IPS DF 4.7 (cell line): ENCODE results near the gene PTPRD.

Source experiments
- DNase-seq: peaks from one replicate; pipeline ENCODE4 v3.0.0-alpha.2; 2013; ENCODE audit warnings: low spot score; ENCODE audit errors: extremely low read depth

PTPRD gene

DNA sequence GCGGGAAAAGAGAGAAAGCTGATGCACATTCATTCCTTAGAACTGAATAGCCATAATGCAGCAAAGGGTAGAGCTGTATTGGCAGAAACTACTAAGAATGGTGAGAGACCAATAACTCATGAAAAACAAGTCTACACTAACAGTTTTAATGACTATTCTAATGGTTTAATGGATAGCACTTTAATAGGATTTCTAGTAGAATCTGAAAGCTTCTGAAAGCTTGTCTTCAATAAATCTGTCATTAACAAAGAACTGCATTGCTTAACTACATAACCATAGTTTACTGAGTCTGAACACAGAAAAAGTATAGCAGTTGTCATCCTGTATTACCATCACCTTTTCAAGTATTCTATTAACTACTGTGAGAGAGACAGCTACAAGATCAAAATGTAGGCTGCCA lies 2195.5 kb downstream of the PTPRD start:
- DNase-seq = no peak

- no peak for DNase-seq
Measured at GRCh38 chr9:8412327-8412726, 2200.5 kb downstream of the PTPRD start.

- no peak for DNase-seq
Measured at GRCh38 chr9:8408575-8409190, 2204.1 kb downstream of the PTPRD start.

DNA sequence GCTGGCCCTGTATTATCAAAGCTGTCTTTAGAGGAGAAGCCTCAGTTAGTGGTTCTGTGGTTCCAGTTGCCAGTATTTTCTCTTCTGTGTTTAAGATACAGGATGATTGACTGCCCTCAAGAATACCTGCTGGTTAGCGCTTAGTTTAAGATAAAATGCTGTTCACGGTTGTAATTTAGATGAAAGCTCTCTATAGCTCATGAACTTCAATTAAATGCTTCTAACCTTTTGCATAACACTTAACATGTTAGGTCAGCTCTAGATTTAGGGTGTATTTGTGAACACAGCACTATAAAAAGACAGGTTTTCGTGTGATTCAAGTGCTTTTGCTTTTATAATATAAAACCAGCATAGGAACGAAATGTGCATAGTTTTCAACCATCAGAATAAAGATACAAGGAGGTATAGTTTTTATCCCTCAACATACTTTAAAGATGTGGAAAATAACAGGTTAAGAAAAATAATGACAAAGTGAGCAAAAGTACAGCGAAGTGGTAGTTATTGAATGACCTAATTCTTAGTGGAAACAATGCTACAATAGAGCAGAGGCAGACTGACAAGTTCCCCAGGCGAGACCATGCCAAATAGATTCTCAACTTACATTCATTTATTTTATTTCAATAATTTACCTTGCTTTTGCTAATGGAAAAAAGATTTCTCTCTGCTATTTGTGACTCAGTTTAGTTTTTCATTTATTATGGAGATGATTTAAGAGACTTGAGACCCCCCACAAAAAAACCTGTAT lies 2210.7 kb downstream of the PTPRD start:
- DNase-seq = no peak

GRCh38 chr9:8400378-8400777 lies 2212.4 kb downstream of the PTPRD start:
- DNase-seq = no peak

- no peak for DNase-seq
Measured at GRCh38 chr9:8395022-8395421, 2217.8 kb downstream of the PTPRD start.

GRCh38 chr9:8394341-8394740 lies 2218.5 kb downstream of the PTPRD start:
- no peak for DNase-seq

GRCh38 chr9:8392866-8393265 lies 2219.9 kb downstream of the PTPRD start:
- DNase-seq = no peak

- no peak for DNase-seq
Measured at GRCh38 chr9:8391566-8391965, 2221.2 kb downstream of the PTPRD start.

DNA sequence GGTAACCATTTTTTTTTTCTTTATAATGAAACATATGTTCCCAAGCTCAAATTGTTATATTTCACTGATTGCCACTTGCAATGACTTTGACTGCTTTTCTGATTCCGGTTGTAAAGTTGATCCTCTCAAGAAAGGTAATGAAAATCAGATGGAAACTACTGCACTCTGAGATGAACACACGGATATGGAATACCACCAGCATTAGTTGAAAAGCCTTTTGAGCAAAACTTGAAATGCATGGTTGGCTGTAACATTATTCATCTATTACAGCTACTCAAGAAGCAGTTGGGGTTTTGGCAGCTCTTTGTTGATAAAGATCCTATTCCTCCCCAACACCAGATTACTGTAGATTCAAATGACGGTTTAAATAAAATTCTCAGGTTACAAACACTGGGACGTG lies 2221.7 kb downstream of the PTPRD start:
- DNase-seq = no peak

DNA sequence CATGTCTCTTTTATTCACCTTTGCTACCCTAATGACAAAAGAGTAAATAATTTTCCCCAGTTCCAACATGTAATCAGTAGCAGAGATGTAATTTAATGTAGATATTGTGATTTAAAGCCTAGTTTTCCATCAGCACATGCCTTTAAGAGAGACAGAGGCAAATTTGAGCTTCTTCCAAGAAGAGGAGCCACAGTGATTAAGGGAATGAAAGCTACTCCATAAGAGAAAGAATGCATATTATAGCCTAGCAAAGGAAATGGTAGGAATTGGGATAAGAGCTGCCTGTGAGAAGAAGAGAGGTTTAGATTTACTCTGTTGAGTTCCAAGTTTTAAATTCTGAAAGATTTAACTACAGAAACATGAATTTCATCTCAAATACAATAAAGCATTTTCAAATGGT lies 2222.2 kb downstream of the PTPRD start:
- no peak for DNase-seq

DNA sequence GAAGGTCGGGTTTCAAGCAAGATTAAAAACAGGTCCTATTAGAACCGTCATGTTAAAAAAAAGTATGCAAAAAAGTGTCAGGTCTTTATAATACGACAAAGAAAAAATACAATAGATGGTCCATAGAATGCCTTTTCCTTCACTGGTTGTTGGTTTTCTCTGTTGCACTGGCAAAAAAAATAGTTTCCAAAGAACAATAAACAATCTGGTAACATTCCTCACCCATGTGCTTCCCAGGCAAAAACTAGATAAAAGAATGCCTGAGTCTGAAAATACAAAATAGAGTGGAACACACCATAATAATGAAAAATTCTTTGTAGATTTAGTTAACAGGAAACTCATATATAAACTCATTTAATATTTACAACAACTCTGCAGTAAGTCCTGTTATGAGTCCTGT lies 2223.3 kb downstream of the PTPRD start:
- DNase-seq = no peak

DNA sequence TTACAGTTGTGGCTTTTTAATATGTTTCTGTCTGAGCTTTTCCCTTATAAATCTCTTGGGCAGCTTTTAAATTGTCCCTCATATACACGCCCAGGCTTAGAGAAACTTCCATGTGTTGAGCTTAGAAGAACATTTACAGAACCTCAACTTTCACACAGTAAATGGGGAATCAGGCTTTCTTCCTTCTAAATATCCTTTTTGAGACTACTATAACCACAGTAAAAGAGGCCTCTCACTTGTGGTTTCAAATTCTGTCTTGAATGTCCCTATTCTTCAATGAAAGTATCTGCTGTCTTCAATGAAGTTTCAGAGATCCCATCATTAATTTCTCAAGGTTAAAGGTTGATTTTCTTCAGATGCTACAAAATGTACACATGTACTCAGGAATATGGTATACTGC lies 2224.7 kb downstream of the PTPRD start:
- DNase-seq = no peak

- DNase-seq = no peak
Measured at GRCh38 chr9:8384091-8384490, 2228.7 kb downstream of the PTPRD start.

GRCh38 chr9:8382777-8383527 lies 2229.8 kb downstream of the PTPRD start:
- no peak for DNase-seq

DNA sequence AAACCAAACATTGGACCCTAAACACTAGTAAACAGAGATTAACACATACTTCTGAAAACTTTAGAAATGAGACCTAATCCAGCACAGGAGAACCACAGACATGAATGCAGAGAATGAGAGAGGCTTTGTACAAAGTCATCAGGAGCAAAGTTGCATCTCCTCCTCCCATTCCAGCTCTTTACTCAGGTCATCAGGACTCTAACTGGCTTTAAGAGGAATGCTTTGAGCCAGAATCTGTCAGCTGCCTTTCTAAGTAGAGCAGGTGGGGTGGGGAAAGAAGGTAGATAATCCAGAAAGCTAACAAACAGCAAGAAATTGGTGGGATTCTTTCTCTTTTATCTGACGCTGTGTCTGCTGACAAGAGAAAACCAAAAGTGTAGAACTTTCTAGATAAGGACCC lies 2230.5 kb downstream of the PTPRD start:
- DNase-seq = no peak

DNA sequence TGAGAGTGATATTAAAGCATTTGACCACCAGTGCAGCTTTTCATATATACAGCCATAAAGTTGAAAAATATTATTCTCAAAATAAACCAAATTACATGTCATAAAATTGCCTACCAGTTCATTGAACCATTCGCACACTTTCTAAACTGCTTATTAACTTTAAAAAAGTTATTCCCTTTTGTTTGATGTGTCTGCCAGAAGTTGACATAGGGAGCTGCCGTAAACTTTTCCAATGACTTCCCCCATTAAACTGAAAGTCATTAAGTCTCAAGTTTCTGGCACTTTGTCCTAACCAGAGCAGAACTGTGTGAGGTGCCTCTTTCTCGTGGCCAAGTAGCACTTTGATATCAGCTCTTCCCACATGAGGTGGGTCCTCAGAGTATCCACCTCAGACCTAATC lies 2231.2 kb downstream of the PTPRD start:
- no peak for DNase-seq

- no peak for DNase-seq
Measured at GRCh38 chr9:8374471-8374870, 2238.3 kb downstream of the PTPRD start.

GRCh38 chr9:8371686-8372085 lies 2241.1 kb downstream of the PTPRD start:
- DNase-seq = no peak

- DNase-seq = no peak
Measured at GRCh38 chr9:8366161-8366926, 2246.5 kb downstream of the PTPRD start.

GRCh38 chr9:8365466-8366160 lies 2247.2 kb downstream of the PTPRD start:
- no peak for DNase-seq
